ENCODE results near the gene GKAP1. TPM values are rescaled to one million over a fixed set of nuclear protein-coding genes. Genes with fewer than 3 reads are reported as not detected.
A peak's percentile ranks its signal among the peaks of the same experiment; 100 is the strongest.
"Not testable (repeated sequence)": the region's sequence is repeated elsewhere in the genome, so short reads cannot be mapped to it uniquely, and the experiment has no call there.

GKAP1 gene
- total RNA-seq, 1 donor from 2014 or later: 26.4 TPM

GRCh38 chr9:83754383-83754977 is 63.1 kb downstream of the GKAP1 start:
- intact Hi-C loops (cut with DNase I): no loop called here
- ATAC-seq (no peak), DNase-seq (ENCODE audit: missing footprints) (no peak)

DNA sequence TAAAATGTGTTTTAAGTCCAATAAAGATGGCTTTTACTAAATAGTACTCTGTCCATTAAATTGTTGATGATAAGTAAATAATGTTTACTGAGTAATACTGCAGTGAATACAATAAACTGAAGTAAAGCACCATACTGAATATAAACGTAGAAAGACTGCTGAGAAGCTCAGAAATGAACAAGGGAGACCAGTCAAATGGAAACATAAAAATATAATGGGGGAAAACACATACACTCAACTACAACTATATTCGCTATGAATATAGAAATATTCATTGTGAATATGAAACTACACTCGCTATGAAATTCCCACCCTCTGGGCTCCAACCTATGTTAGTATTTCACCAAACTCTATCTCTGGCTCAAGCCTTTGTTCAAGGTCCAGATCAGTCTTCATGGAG is 67.9 kb downstream of the GKAP1 start:
- ATAC-seq: no peak
- DNase-seq (ENCODE audit: missing footprints): no peak
- intact Hi-C loops (cut with DNase I): no loop called here

- intact Hi-C loops (cut with DNase I): no loop called here
- DNase-seq (ENCODE audit: missing footprints) (no peak), ATAC-seq (no peak)
Observed at GRCh38 chr9:83744206-83744605, 73.4 kb downstream of the GKAP1 start.

DNA sequence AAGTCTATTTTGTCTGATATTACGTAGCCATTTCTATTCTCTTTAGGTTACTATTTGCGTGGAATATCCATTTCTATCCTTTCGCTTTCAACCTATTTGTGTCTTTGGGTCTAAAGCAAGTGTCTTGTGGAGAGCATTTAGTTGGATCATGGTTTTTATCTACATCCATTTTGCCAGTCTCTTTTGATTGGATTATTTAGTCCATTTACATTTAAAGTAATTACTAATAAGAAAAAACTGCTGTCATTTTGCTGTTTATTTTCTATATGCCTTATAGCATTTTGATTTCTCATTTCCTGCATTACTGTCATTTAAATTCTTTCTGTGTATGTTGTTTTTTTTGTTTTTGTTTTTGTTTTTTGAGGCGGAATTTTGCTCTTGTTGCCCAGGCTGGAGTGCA is 83.8 kb downstream of the GKAP1 start:
- ATAC-seq (no peak), DNase-seq (ENCODE audit: missing footprints) (no peak)
- intact Hi-C loops (cut with DNase I): no loop called here

DNA sequence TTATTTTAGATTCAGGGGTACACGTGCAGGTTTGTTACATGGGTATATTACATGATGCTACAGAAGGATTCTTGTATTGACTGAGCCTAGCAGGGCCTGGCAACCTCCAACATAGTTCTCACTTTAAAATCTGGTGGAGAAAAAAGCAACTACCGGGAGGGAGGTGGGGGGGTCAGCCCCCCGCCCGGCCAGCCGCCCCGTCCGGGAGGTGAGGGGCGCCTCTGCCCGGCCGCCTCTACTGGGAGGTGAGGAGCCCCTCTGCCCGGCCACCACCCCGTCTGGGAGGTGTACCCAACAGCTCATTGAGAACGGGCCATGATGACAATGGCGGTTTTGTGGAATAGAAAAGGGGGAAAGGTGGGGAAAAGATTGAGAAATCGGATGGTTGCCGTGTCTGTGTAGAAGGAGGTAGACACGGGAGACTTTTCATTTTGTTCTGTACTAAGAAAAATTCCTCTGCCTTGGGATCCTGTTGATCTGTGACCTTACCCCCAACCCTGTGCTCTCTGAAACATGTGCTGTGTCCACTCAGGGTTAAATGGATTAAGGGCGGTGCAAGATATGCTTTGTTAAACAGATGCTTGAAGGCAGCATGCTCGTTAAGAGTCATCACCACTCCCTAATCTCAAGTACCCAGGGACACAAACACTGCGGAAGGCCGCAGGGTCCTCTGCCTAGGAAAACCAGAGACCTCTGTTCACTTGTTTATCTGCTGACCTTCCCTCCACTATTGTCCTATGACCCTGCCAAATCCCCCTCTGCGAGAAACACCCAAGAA is 88.8 kb downstream of the GKAP1 start:
- ATAC-seq; intact Hi-C loops (cut with DNase I); DNase-seq (ENCODE audit: missing footprints): not testable (repeated sequence)

GRCh38 chr9:83724436-83724835 is 93.1 kb downstream of the GKAP1 start:
- intact Hi-C loops (cut with DNase I): no loop called here
- ATAC-seq (no peak), DNase-seq (ENCODE audit: missing footprints) (no peak)

DNA sequence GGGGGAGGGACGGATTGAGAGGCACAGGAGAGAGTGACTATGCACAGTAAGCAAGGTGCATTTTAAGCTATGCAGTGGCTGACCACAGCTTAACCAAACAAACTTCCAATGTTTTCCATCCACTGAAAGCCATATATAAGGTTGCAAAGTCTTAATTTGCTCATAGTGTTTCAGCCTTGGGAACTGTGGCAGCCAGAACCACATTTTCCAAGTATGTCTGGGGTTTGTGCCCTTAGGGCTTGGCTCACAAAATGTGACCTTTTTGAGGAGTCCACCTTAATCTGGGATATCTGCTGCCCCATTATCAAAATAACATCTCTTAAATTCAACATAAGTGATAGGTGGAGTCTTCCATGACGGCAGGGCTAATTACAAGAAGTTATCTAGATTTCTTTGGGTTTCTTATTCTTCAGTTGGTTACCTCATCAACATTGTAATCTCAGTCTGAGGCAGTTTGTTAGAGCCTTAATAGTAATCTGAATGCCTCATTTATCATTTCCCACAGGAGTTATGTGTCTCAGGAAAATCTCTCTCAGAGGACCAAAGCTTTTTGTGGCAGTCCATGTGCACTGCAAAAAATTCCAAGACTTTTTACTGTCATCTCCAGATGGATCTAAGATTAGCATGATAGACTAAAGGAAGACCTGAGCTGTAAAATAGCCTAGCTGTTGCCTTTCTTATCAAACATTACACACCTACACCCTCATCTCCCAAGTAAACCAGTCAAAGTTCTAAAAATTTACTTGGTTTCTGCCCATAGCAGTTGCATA is 94.7 kb downstream of the GKAP1 start:
- intact Hi-C loops (cut with DNase I): no loop called here
- DNase-seq (ENCODE audit: missing footprints) (no peak), ATAC-seq (no peak)

- DNase-seq (ENCODE audit: missing footprints) (no peak), ATAC-seq (no peak)
- intact Hi-C loops (cut with DNase I): no loop called here
Observed at GRCh38 chr9:83721509-83721908, 96.1 kb downstream of the GKAP1 start.

- DNase-seq (ENCODE audit: missing footprints): no peak
- no peak for ATAC-seq
- intact Hi-C loops (cut with DNase I): no loop called here
Observed at GRCh38 chr9:83715794-83716193, 101.8 kb downstream of the GKAP1 start.

DNA sequence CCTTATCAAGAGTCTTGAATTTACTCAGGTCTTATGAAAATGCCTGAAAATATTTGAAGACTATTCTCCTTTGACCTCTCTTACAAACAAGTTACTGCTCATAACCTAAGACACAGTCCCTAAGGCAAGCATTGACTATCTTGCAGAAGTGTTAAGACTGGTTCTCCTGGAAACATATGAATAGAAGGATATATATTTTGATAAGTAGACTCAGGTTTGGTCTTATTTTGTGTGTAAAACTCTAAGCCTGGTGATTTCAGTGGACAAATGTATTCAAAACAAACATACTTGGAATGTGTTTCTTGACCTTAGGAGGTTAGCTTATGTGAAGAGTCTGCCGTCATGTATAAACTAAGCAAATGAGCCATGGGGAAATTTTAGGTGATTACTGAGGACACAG is 102.3 kb downstream of the GKAP1 start:
- no peak for ATAC-seq
- no peak for DNase-seq (ENCODE audit: missing footprints)
- intact Hi-C loops (cut with DNase I): no loop called here

GRCh38 chr9:83714329-83714728 is 103.2 kb downstream of the GKAP1 start:
- no peak for ATAC-seq
- no peak for DNase-seq (ENCODE audit: missing footprints)
- intact Hi-C loops (cut with DNase I): no loop called here

- intact Hi-C loops (cut with DNase I): loop anchor here (5.0 to 10.0 kb wide), 2 partner anchors 86 to 474 kb away; partner anchors contain the start of gene IDNK
- peak; percentile 47 for ATAC-seq
Observed at GRCh38 chr9:83708515-83709158, 108.9 kb downstream of the GKAP1 start.

DNA sequence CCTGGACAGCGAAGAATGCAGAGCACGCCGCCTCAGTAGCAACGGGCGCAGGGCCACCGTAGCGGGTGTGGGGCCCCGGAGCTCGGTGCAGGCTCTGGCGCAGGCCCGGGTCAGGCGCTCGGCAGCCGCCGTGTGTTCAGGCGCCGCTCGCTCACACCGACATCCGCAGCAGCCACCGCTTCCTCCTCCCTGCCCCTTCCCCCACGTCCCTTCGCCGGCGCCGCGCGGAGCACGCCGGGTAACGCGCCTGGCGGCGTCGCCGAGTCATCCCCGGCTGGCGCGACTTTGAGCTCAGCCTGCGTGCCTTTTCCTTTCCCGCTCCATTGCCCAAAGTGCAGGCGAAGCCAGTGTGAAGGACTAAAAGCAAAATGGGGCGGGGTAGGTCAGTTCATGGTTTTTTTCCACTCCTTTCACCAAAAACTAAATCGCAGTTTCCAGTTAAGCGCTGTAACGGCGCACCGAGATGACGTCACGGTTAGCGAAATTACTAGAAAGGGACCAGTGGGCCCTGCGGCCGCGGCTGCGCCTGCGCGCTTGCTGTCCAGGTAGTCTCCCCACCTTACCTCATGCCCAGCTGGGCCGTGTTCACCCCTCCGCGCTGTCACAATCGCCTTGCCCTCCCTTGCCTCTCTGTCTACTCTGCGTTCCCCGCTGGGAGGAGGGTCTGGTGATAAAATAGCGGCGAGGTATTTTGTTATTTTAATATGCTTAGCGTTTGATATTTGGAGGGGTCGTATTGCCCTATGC is 109.6 kb downstream of the GKAP1 start, which contains the start of gene UBQLN1:
UBQLN1 (minus strand) TSS at position 191 of the 747 bp plus-strand sequence. CDS start 279 bp downstream, outside the sequence.
- intact Hi-C loops (cut with DNase I): loop anchor here (5.0 to 10.0 kb wide), 2 partner anchors 86 to 473 kb away; partner anchors contain the start of gene IDNK
- peak; percentile 98 for DNase-seq (ENCODE audit: missing footprints)
- peak; percentile 97 for ATAC-seq

More at GRCh38 chr9:83708515-83709158, 108.9 kb downstream of the GKAP1 start:
- DNase-seq (ENCODE audit: missing footprints): peak; percentile 88

GRCh38 chr9:83707518-83707767 is 110.1 kb downstream of the GKAP1 start:
- ATAC-seq (peak; percentile 77), DNase-seq (ENCODE audit: missing footprints) (no peak)
- intact Hi-C loops (cut with DNase I): loop anchor here (5.0 to 10.0 kb wide), 2 partner anchors 85 to 473 kb away; partner anchors contain the start of gene IDNK

DNA sequence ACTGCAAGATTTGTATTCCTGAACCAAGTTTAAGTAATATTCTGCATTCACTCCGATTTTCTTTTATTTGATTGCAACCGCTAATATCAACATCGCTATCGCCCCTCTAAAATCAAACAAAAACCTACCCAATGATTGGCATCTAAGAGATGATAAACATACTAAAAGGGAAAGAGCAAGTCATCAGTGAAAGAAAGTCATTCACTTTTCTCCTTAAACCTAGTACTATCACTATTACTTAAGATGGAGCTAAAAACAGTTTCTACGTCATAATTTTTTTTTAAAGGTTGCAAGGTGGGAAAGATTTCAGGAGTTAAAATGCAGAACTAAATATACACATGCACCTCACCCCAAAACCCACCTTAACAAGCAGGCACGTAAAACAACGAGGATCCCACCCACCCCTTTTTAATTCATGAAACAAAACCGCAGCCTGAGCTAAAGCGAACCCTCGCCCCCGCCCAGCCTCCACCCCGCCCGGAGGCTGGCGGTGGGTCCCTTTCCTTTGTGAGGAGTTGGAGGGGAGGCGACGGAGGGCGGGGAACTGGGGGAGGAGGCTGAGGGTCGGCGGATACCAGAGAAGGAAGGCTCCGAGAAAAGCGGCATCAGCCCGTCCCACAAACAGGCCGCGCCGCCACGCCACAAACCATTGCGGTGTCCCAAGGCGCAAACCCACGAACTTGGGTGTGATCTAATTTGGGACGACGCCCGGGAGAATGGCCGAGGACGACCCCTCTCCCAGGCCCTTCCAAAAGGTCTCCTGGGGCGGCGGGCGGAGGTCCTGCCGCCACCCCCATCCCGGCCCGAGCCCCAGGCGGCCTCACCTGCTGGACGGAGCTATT is 110.7 kb downstream of the GKAP1 start:
- ATAC-seq: peak; percentile 11
- intact Hi-C loops (cut with DNase I): loop anchor here (5.0 to 10.0 kb wide), 2 partner anchors 85 to 472 kb away; partner anchors contain the start of gene IDNK
- DNase-seq (ENCODE audit: missing footprints): peak; percentile 74

DNA sequence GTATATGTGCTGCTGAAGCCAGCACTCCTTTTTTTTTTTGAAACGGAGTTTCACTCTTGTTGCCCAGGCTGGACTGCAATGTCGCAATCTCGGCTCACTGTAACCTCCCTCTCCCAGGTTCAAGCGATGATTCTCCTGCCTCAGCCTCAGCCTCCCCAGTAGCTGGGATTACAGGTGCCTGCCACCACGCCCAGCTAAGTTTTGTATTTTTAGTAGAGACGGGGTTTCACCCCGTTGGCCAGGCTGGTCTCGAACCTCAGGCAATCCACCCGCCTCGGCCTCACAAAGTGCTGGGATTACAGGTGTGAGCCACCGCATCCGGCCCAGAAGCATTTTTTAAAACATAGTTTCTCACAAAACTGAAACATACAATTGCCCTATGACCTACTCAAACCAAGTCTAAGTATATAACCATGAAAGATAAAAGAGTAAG is 112.3 kb downstream of the GKAP1 start:
- DNase-seq (ENCODE audit: missing footprints): not testable (repeated sequence)
- intact Hi-C loops (cut with DNase I): loop anchor here (5.0 to 10.0 kb wide), 2 partner anchors 83 to 470 kb away; partner anchors contain the start of gene IDNK

GRCh38 chr9:83701769-83702168 is 115.8 kb downstream of the GKAP1 start:
- intact Hi-C loops (cut with DNase I): loop anchor here (10.0 kb wide), 1 partner anchor 467 kb away; no protein-coding TSS in a partner anchor
- ATAC-seq (no peak), DNase-seq (ENCODE audit: missing footprints) (no peak)

More for the DNA sequence above, 112.3 kb downstream of the GKAP1 start:
- not testable (repeated sequence) for ATAC-seq

Measured in Right ventricle myocardium inferior (tissue), 1 donor.